ENCODE data around the gene FKBP1A. TPM values are rescaled to one million over a fixed set of nuclear protein-coding genes. Genes with fewer than 3 reads are reported as not detected.

The FKBP1A gene
- total RNA-seq, 1 experiment from 2014 or later = 166 TPM

DNA sequence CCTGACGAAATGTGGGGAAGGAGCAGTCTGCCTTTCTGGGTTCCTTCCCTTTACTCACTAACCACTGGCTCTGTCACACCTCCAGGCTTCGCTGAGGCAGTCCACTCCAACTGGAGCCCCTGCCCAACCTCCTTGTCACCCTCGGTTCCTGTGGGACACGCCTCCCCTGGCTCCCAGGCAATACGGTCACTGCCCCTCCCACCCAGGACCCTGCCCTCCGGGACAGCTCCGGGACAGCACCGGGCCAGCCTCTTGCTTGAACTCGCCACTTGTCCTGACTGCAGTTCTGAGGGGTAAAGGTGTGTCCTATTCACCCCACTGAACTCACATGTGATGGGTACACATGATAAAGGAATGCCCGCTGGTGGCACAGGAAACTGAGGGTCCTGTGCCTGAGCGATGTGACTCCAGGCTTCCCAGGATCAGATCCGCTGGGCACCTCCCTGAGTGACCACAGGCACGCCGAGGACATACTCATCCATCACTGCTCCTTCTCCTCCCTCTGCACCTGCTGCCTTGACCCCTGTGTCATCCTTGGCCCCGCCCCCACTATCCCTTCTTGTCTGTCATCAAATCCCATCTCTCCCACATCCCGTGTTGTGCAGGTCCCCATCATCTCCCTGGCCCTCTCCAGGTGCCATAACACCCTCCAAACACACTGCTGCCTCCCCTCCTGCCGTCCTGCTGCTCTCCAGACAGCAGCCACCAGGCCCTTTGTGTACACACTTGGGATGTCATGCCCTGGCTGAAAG, 71.8 kb downstream of the FKBP1A start:
- CTCF ChIA-PET = no interaction called here
- H3K27me3 Mint-ChIP-seq (ENCODE audit: unreplicated experiment) = no peaks in the 10 kb centered on the region
- intact Hi-C loops (cut with micrococcal nuclease; ENCODE audit: unreplicated experiment) = no loop called here
- DNase-seq = no peak
- no peak overlapping the region for H3K27ac Mint-ChIP-seq (ENCODE audit: unreplicated experiment)
- H3K4me3 Mint-ChIP-seq (ENCODE audit: low read depth, unreplicated experiment) = no peak overlapping the region
- no peaks in the 10 kb centered on the region for H3K4me1 Mint-ChIP-seq (ENCODE audit: low read depth, unreplicated experiment)
- no TSS peak for BruUV-seq (replicated peaks)
- H3K36me3 Mint-ChIP-seq (ENCODE audit: insufficient read depth, unreplicated experiment) = peaks cover 3% of the 10 kb centered on the region
- TF ChIP-seq CTCF (IDR thresholded peaks at IDR 0.05; ENCODE audit: unreplicated experiment) = no peak
- H3K9me3 Mint-ChIP-seq (ENCODE audit: low read depth, unreplicated experiment) = no peaks in the 10 kb centered on the region

DNA sequence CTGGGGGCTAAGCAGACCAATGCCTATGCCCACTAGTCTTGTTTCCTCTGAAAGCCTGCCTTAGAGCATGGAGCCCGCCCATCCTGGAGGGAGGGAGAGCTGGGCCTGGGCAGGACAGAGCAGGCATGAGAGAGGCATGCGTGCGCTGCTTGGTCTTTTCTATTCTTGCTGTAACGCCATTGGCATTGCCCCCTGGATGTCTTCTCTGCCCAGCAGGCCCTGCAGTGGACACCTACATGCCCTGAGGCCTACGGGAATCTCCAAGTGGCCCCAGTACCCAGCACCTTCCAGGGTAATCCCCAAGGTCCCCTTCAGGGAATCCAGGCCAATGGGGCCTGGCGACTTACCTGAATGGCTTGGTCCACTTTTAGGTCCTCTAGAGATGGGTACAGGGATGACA, 72.8 kb downstream of the FKBP1A start:
- no peak for TF ChIP-seq CTCF (IDR thresholded peaks at IDR 0.05; ENCODE audit: unreplicated experiment)
- intact Hi-C loops (cut with micrococcal nuclease; ENCODE audit: unreplicated experiment) = no loop called here
- no peak overlapping the region for H3K4me3 Mint-ChIP-seq (ENCODE audit: low read depth, unreplicated experiment)
- CTCF ChIA-PET = no interaction called here
- no peaks in the 10 kb centered on the region for H3K27me3 Mint-ChIP-seq (ENCODE audit: unreplicated experiment)
- DNase-seq = no peak
- BruUV-seq (replicated peaks) = no TSS peak
- no peaks in the 10 kb centered on the region for H3K9me3 Mint-ChIP-seq (ENCODE audit: low read depth, unreplicated experiment)
- H3K36me3 Mint-ChIP-seq (ENCODE audit: insufficient read depth, unreplicated experiment) = peaks cover 3% of the 10 kb centered on the region
- no peak overlapping the region for H3K27ac Mint-ChIP-seq (ENCODE audit: unreplicated experiment)
- H3K4me1 Mint-ChIP-seq (ENCODE audit: low read depth, unreplicated experiment) = no peaks in the 10 kb centered on the region

GRCh38 chr20:1319462-1319861, 73.4 kb downstream of the FKBP1A start:
- Mint-ChIP-seq H3K27me3 (ENCODE audit: unreplicated experiment) (no peaks in the 10 kb centered on the region), H3K36me3 (ENCODE audit: insufficient read depth, unreplicated experiment) (peaks cover 4% of the 10 kb centered on the region), H3K4me3 (ENCODE audit: low read depth, unreplicated experiment) (no peak overlapping the region), H3K27ac (ENCODE audit: unreplicated experiment) (no peak overlapping the region), H3K4me1 (ENCODE audit: low read depth, unreplicated experiment) (no peaks in the 10 kb centered on the region), H3K9me3 (ENCODE audit: low read depth, unreplicated experiment) (no peaks in the 10 kb centered on the region)
- no TSS peak for BruUV-seq (replicated peaks)
- DNase-seq = no peak
- CTCF ChIA-PET = no interaction called here
- intact Hi-C loops (cut with micrococcal nuclease; ENCODE audit: unreplicated experiment) = no loop called here
- no peak for TF ChIP-seq CTCF (IDR thresholded peaks at IDR 0.05; ENCODE audit: unreplicated experiment)

- Mint-ChIP-seq H3K4me1 (ENCODE audit: low read depth, unreplicated experiment) (no peaks in the 10 kb centered on the region), H3K4me3 (ENCODE audit: low read depth, unreplicated experiment) (no peak overlapping the region), H3K9me3 (ENCODE audit: low read depth, unreplicated experiment) (no peaks in the 10 kb centered on the region), H3K27ac (ENCODE audit: unreplicated experiment) (no peak overlapping the region), H3K36me3 (ENCODE audit: insufficient read depth, unreplicated experiment) (peaks cover 8% of the 10 kb centered on the region), H3K27me3 (ENCODE audit: unreplicated experiment) (no peaks in the 10 kb centered on the region)
- no peak for TF ChIP-seq CTCF (IDR thresholded peaks at IDR 0.05; ENCODE audit: unreplicated experiment)
- DNase-seq = no peak
- CTCF ChIA-PET = no interaction called here
- no TSS peak for BruUV-seq (replicated peaks)
- intact Hi-C loops (cut with micrococcal nuclease; ENCODE audit: unreplicated experiment) = no loop called here
These were observed 73.8 kb downstream of the FKBP1A start for GRCh38 chr20:1319051-1319450.

Other genes with a start within 250 kb of the FKBP1A start
- 0.54 and 0.83 TPM in 2 replicates for gene TMEM74B, start 208.1 kb downstream of the FKBP1A start, total RNA-seq (2022)
- gene C20orf202, start 189.6 kb downstream of the FKBP1A start, total RNA-seq (2022) = 0.22 TPM in 1 of 2 replicates, not detected in the other
- gene RAD21L1, start 167.0 kb downstream of the FKBP1A start, total RNA-seq (2022) = not detected in 2 replicates
- gene SNPH, start 126.8 kb downstream of the FKBP1A start, total RNA-seq (2022) = 2.0 and 2.4 TPM in 2 replicates
- 8.2 and 18.9 TPM in 2 replicates for gene SDCBP2, start 63.9 kb downstream of the FKBP1A start, total RNA-seq (2022)
- gene NSFL1C, start 73.8 kb upstream of the FKBP1A start, total RNA-seq (2022) = 81.0 and 86.3 TPM in 2 replicates
- 0.57 and 1.1 TPM in 2 replicates for gene SIRPB2, start 98.4 kb upstream of the FKBP1A start, total RNA-seq (2022)
- not detected in 2 replicates for gene SIRPD, start 164.7 kb upstream of the FKBP1A start, total RNA-seq (2022)
- 3.3 and 3.4 TPM in 2 replicates for gene SIRPB1, start 227.0 kb upstream of the FKBP1A start, total RNA-seq (2022)

Data from Calu3 (cell line).